HCT116 (cell line): ENCODE measurements around the gene NHLRC3. TPM values are rescaled to one million over a fixed set of nuclear protein-coding genes. Genes with fewer than 3 reads are reported as not detected.

Experiments used
- ATAC-seq: fragments of 200-7000 bp; cut with Tn5 transposase; 2 replicates; pipeline ENCODE4 v1.9.1; 2020; ENCODE audit warnings: mild to moderate bottlenecking, moderate library complexity
- BruUV-seq: library from RNA; stranded (reverse); fragments of 400-500 nt; replicated peaks from 2 replicates; lab custom pipeline; 2021; lab: Mats Ljungman, UMichigan
- CTCF ChIA-PET: fragments of 300-600 bp; sonication (Branson Sonifier 250); formaldehyde crosslinking; loops from one replicate; lab custom pipeline; 2021; ENCODE audit warnings: antibody characterized with exemption; lab: Charles Lee
- POLR2A ChIA-PET: fragments of 300-600, 350-600 bp; sonication (Branson Sonifier 250); formaldehyde crosslinking; loops from one replicate; lab custom pipeline; 2021; ENCODE audit warnings: antibody characterized with exemption; lab: Charles Lee
- RAD21 ChIA-PET, 2 experiments: fragments of 300-600 bp; sonication (Branson Sonifier 250); formaldehyde crosslinking; loops; one replicate each; lab custom pipeline; 2023; ENCODE audit warnings: low total read pairs in 2 of 2; ENCODE audit not compliant: uncharacterized antibody in 2 of 2, unreplicated experiment in 2 of 2, low non-redundant PET in 1 of 2; lab: Charles Lee
- DNase-seq: peaks from one replicate; pipeline ENCODE4 v3.0.0-alpha.2; 2010; ENCODE audit warnings: low read depth, low spot score
- H2AFZ ChIP-seq: fragments of 200-600 bp; shearing (Covaris generic), sonication (generic); 2 replicates; pipeline ENCODE4 v1.6.1; 2017; ENCODE audit warnings: low read depth, mixed run types, mixed read lengths, antibody characterized with exemption, low read length; ENCODE audit not compliant: poor library complexity, severe bottlenecking
- H3K27ac ChIP-seq: 2 replicates; pipeline ENCODE4 v1.5.1; 2012; ENCODE audit warnings: low read depth, low read length
- H3K27me3 ChIP-seq: fragments of 200-600 bp; sonication (generic); 2 replicates; pipeline ENCODE4 v1.6.1; 2016; ENCODE audit warnings: mixed run types, low read length, mixed read lengths; ENCODE audit not compliant: insufficient read depth
- H3K36me3 ChIP-seq, 2 experiments: fragments of 200-500 bp in 1 of 2; fragments of 200-600 bp in 1 of 2; sonication (Bioruptor generic) in 1 of 2; sonication (generic) in 1 of 2; 2 replicates each; pipeline versions ENCODE4 v1.5.1 to v1.6.1; 2014 to 2016; ENCODE audit warnings: low read length in 2 of 2, inconsistent platforms in 1 of 2, mixed read lengths in 1 of 2, mixed run types in 1 of 2; ENCODE audit not compliant: insufficient read depth in 2 of 2, control insufficient read depth in 1 of 2
- H3K4me1 ChIP-seq, 2 experiments: fragments of 200-600 bp in 1 of 2; sonication (generic) in 1 of 2; 2 replicates each; pipeline versions ENCODE4 v1.5.1 to v1.6.1; 2012 to 2017; ENCODE audit warnings: low read length in 2 of 2, inconsistent platforms in 1 of 2, mild to moderate bottlenecking in 1 of 2, mixed read lengths in 1 of 2, mixed run types in 1 of 2, moderate library complexity in 1 of 2; ENCODE audit not compliant: insufficient read depth in 2 of 2, control insufficient read depth in 1 of 2
- H3K4me2 ChIP-seq: fragments of 200-600 bp; sonication (generic); 2 replicates; pipeline ENCODE4 v1.6.1; 2017; ENCODE audit warnings: mixed run types, low read length, mixed read lengths
- H3K4me3 ChIP-seq, 2 experiments: fragments of 200-600 bp in 1 of 2; sonication (generic) in 1 of 2; replicated peaks in 1 of 2; 2 replicates each; pipeline ENCODE4 v1.5.1; 2011 to 2016; ENCODE audit warnings: low read length in 2 of 2, control low read depth in 1 of 2, low read depth in 1 of 2, mild to moderate bottlenecking in 1 of 2, mixed read lengths in 1 of 2, mixed run types in 1 of 2
- H3K79me2 ChIP-seq: fragments of 200-600 bp; sonication (generic); 2 replicates; pipeline ENCODE4 v1.6.1; 2017; ENCODE audit warnings: mild to moderate bottlenecking, mixed run types, low read length, moderate library complexity, mixed read lengths; ENCODE audit not compliant: insufficient read depth
- H3K9ac ChIP-seq: fragments of 200-600 bp; sonication (generic); 2 replicates; pipeline ENCODE4 v1.6.1; 2016; ENCODE audit warnings: low read length, mixed read lengths
- H3K9me2 ChIP-seq: fragments of 200-600 bp; sonication (generic), shearing (Covaris generic); 2 replicates; pipeline ENCODE4 v1.6.1; 2017; ENCODE audit warnings: mixed run types, mild to moderate bottlenecking, moderate library complexity; ENCODE audit not compliant: insufficient read depth
- H3K9me3 ChIP-seq, 2 experiments: fragments of 200-500 bp in 1 of 2; fragments of 200-600 bp in 1 of 2; sonication (Bioruptor generic) in 1 of 2; sonication (generic) in 1 of 2; 2 replicates each; pipeline ENCODE4 v1.6.1; 2014 to 2017; ENCODE audit warnings: low read length in 2 of 2, mixed read lengths in 2 of 2, inconsistent platforms in 1 of 2, low read depth in 1 of 2, mild to moderate bottlenecking in 1 of 2, mixed run types in 1 of 2, moderate library complexity in 1 of 2; ENCODE audit not compliant: control insufficient read depth in 1 of 2, insufficient read depth in 1 of 2
- H4K20me1 ChIP-seq: fragments of 200-600 bp; sonication (generic), shearing (Covaris generic); 2 replicates; pipeline ENCODE4 v1.6.1; 2017; ENCODE audit warnings: mixed run types, mild to moderate bottlenecking, moderate library complexity; ENCODE audit not compliant: insufficient read depth
- ATF3 ChIP-seq: IDR thresholded peaks from 2 replicates; pipeline ENCODE4 v1.6.1; 2012
- CBX3 ChIP-seq: IDR thresholded peaks from 2 replicates; pipeline ENCODE4 v1.6.1; 2012; ENCODE audit warnings: low read depth
- CEBPB ChIP-seq: IDR thresholded peaks from 2 replicates; pipeline ENCODE4 v1.6.1; 2012; ENCODE audit warnings: low read depth
- EZH2 ChIP-seq: fragments of 200-600 bp; sonication (generic); IDR thresholded peaks from 2 replicates; pipeline ENCODE4 v1.6.1; 2017; ENCODE audit warnings: antibody characterized with exemption, mixed run types
- EZH2phosphoT487 ChIP-seq: fragments of 200-600 bp; IDR thresholded peaks from 2 replicates; pipeline ENCODE4 v1.6.1; 2018; ENCODE audit warnings: antibody characterized with exemption, borderline replicate concordance
- FOSL1 ChIP-seq: IDR thresholded peaks from 2 replicates; pipeline ENCODE4 v1.6.1; 2012; ENCODE audit warnings: low read depth
- POLR2A ChIP-seq: IDR thresholded peaks from 2 replicates; pipeline ENCODE4 v1.7.0; 2011; ENCODE audit warnings: borderline replicate concordance; ENCODE audit not compliant: insufficient read depth, insufficient read length; ENCODE audit errors: extremely low read depth
- REST ChIP-seq: IDR thresholded peaks from 2 replicates; pipeline ENCODE4 v1.6.1; 2012; ENCODE audit warnings: low read depth
- TCF7L2 ChIP-seq: IDR thresholded peaks from 2 replicates; pipeline ENCODE4 v1.7.0; 2011; ENCODE audit warnings: borderline replicate concordance, inconsistent platforms; ENCODE audit not compliant: insufficient read depth, insufficient read length; ENCODE audit errors: extremely low read depth
- ZFX ChIP-seq: fragments of 450-650 bp; IDR thresholded peaks from 2 replicates; pipeline ENCODE4 v1.6.1; 2017
- intact Hi-C: fragments of 100-400 bp; cut with micrococcal nuclease; formaldehyde crosslinking; loops from 2 replicates; pipeline ENCODE4 v1.10.0; 2022
- total RNA-seq: library from RNA; stranded (reverse); gene quantifications from one replicate; pipeline ENCODE4 v1.2.1, GENCODE V29; 2021; ENCODE audit not compliant: unreplicated experiment

The NHLRC3 gene
- total RNA-seq, 1 experiment from 2014 or later = 7.2 TPM

GRCh38 chr13:39054112-39054511, 15.9 kb downstream of the NHLRC3 start:
- RAD21 ChIA-PET = no interaction called here
- no peaks in the 10 kb centered on the region for H3K4me1 ChIP-seq

More at GRCh38 chr13:39054112-39054511, 15.9 kb downstream of the NHLRC3 start:
- Histone ChIP-seq H3K4me3 (no peak overlapping the region), H3K27ac (no peak overlapping the region), H3K9ac (no peak overlapping the region), H3K9me2 (no peaks in the 10 kb centered on the region), H4K20me1 (no peaks in the 10 kb centered on the region; the same call in 1 of the 2 replicates), H2AFZ (no peak overlapping the region), H3K36me3 (no peaks in the 10 kb centered on the region), H3K4me2 (no peak overlapping the region), H3K9me3 (no peaks in the 10 kb centered on the region), H3K79me2 (no peaks in the 10 kb centered on the region), H3K27me3 (no peaks in the 10 kb centered on the region)
- CTCF ChIA-PET = interaction anchor here (2.2 kb wide), 1 partner anchor 562 kb away, joined by 6 read pairs; no protein-coding TSS in a partner anchor
- ATAC-seq (no peak), DNase-seq (no peak)
- no TSS peak for BruUV-seq
- intact Hi-C loops = loop anchor here (10.0 kb wide), 2 partner anchors 361 to 1631 kb away; no protein-coding TSS in a partner anchor
- POLR2A ChIA-PET = no interaction called here
- TF ChIP-seq CEBPB (no peak), EZH2phosphoT487 (no peak), FOSL1 (no peak), ZFX (no peak), EZH2 (no peak), POLR2A (no peak), CBX3 (no peak), REST (no peak), TCF7L2 (no peak), ATF3 (no peak)
